Keratinocyte (primary cell): ENCODE data around the gene ZNHIT3. TPM values are rescaled to one million over a fixed set of nuclear protein-coding genes. Genes with fewer than 3 reads are reported as not detected.

Experiments used
- DNase-seq: peaks from one replicate; pipeline ENCODE4 v3.0.0-alpha.2; 2011; ENCODE audit warnings: low read depth, missing footprints, low spot score
- FAIRE-seq: peaks from 2 replicates; lab custom pipeline; 2011; peaks lifted over from hg19 to GRCh38; lab: Jason Lieb, UNC
- H2AFZ ChIP-seq: 2 replicates; pipeline ENCODE4 v1.6.0; 2012; ENCODE audit warnings: low read length, control low read depth, inconsistent platforms; ENCODE audit not compliant: control insufficient read depth
- H3K27ac ChIP-seq: 2 replicates; pipeline ENCODE4 v1.5.1; 2011; ENCODE audit warnings: low read length; ENCODE audit not compliant: control insufficient read depth, insufficient read depth
- H3K27me3 ChIP-seq: 3 replicates; pipeline ENCODE4 v1.6.0; 2011; ENCODE audit warnings: low read length; ENCODE audit not compliant: control insufficient read depth, insufficient read depth; ENCODE audit errors: extremely low read depth
- H3K36me3 ChIP-seq, 2 experiments: 2 replicates in 1 of 2; 3 replicates in 1 of 2; pipeline ENCODE4 v1.5.1; 2011; ENCODE audit warnings: low read length in 2 of 2, mild to moderate bottlenecking in 1 of 2; ENCODE audit not compliant: control insufficient read depth in 2 of 2, insufficient read depth in 2 of 2; ENCODE audit errors: extremely low read depth in 1 of 2
- H3K4me1 ChIP-seq: 3 replicates; pipeline ENCODE4 v1.5.1; 2011; ENCODE audit warnings: low read length; ENCODE audit not compliant: control insufficient read depth, insufficient read depth; ENCODE audit errors: extremely low read depth
- H3K4me2 ChIP-seq: 3 replicates; pipeline ENCODE4 v1.6.0; 2011; ENCODE audit warnings: low read depth, low read length; ENCODE audit not compliant: control insufficient read depth, insufficient read depth; ENCODE audit errors: extremely low read depth
- H3K4me3 ChIP-seq, 3 experiments: fragments of 200-600 bp in 1 of 3; sonication (generic) in 1 of 3; 2 replicates in 2 of 3; 3 replicates in 1 of 3; pipeline ENCODE4 v1.5.1; 2011 to 2016; ENCODE audit warnings: low read length in 3 of 3, mild to moderate bottlenecking in 3 of 3, control low read depth in 2 of 3, inconsistent platforms in 1 of 3, low read depth in 1 of 3, mixed read lengths in 1 of 3, mixed run types in 1 of 3, moderate library complexity in 1 of 3; ENCODE audit not compliant: control insufficient read depth in 2 of 3, insufficient read depth in 2 of 3; ENCODE audit errors: extremely low read depth in 1 of 3
- H3K79me2 ChIP-seq: 2 replicates; pipeline ENCODE4 v1.6.0; 2012; ENCODE audit warnings: low read length; ENCODE audit not compliant: control insufficient read depth, insufficient read depth
- H3K9ac ChIP-seq: 3 replicates; pipeline ENCODE4 v1.6.0; 2011; ENCODE audit warnings: low read length; ENCODE audit not compliant: control insufficient read depth, insufficient read depth; ENCODE audit errors: extremely low read depth
- H3K9me1 ChIP-seq: 3 replicates; pipeline ENCODE4 v1.6.0; 2011; ENCODE audit warnings: low read length; ENCODE audit not compliant: control insufficient read depth, insufficient read depth; ENCODE audit errors: extremely low read depth
- H3K9me3 ChIP-seq: 2 replicates; pipeline ENCODE4 v1.5.1; 2012; ENCODE audit warnings: low read depth, low read length; ENCODE audit not compliant: control insufficient read depth
- H4K20me1 ChIP-seq: 3 replicates; pipeline ENCODE4 v1.6.0; 2011; ENCODE audit warnings: low read length; ENCODE audit not compliant: control insufficient read depth, insufficient read depth; ENCODE audit errors: extremely low read depth
- EZH2 ChIP-seq: IDR thresholded peaks from one replicate; pipeline ENCODE4 v1.6.1; 2012; ENCODE audit warnings: inconsistent platforms, mild to moderate bottlenecking, low read length, moderate library complexity
- dilution Hi-C: fragments of 300-500 bp; cut with MboI; formaldehyde crosslinking; loops from one replicate; pipeline ENCODE4 v1.7.0; 2020; ENCODE audit warnings: low sequenced_read_pairs; ENCODE audit not compliant: extremely low pct_ligation_motif_present
- polyA plus RNA-seq, 5 experiments: library from polyadenylated mRNA; depleted of rRNA in 3 of 5; stranded (reverse) in 3 of 5; stranded (forward) in 1 of 5; unstranded in 1 of 5; fragments of >200 nt; gene quantifications; 1 replicate in 1 of 5; 2 replicates in 3 of 5; 3 replicates in 1 of 5; pipeline versions ENCODE4 v1.2.1 to v1.2.3, GENCODE V29; 2011 to 2012; ENCODE audit warnings: missing spikeins in 2 of 5, low read depth in 1 of 5, low replicate concordance in 1 of 5
- TF ChIP-seq, protein P1 (sequence below), 3 experiments: IDR thresholded peaks in 1 of 3; conservative IDR thresholded peaks in 1 of 3; optimal IDR thresholded peaks in 1 of 3; 2 replicates in 2 of 3; 3 replicates in 1 of 3; pipeline versions ENCODE3 to v1.5.1; 2011; ENCODE audit warnings: low read length in 3 of 3, mild to moderate bottlenecking in 3 of 3, moderate library complexity in 2 of 3, control low read depth in 1 of 3, inconsistent platforms in 1 of 3; ENCODE audit not compliant: insufficient read depth in 2 of 3; ENCODE audit errors: extremely low read depth in 1 of 3

The ZNHIT3 gene
- polyA plus RNA-seq, 1 donor (not counting 4 experiments of a cell fraction or from before 2014, with no cell fraction given), result 72.4 TPM

DNA sequence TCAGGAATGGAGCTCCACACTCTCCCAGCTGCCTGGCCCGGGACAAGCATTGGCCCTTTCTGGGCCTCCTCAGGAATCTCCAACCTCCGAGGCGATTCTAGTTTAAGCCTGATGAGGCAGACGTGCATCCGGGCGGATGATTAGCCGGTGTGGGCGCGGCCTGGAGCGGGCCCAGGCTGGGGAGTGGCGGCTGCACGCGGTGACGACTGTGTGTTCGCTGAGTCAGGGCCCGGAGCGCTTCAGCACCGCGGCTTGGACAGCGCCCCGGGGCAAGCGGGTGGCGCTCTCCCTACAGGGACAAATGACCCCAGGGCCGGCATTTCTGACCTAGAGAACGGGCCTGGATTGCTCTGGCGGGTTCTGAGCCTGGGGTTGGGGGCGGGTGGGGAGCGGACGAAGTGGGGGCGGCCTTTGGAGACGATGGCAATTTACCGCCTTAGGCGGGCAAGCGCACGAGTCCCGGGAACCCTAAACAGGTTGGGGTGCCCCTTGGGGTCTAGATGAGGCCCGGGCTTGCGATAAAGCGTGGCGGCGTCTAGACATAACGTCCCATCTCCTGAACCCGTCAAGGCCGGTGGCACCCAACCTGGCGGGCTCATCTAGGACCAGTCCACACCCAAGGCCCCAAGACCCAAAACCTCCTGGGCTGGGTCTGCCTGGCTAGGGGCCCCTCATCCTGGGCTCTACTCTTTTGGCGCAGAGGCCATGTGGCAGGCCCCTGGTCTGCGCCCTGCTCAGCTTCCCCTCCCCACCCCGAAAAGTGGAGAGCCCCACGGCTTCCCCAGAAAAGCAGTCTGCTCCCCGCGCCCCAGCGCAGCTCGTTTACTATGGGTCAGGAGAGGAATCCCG, 22.3 kb upstream of the ZNHIT3 start:
- no peak overlapping the region for H3K27ac ChIP-seq
- H3K36me3 ChIP-seq, result no peaks in the 10 kb centered on the region
- H4K20me1 ChIP-seq, result no peaks in the 10 kb centered on the region
- H3K79me2 ChIP-seq, result no peaks in the 10 kb centered on the region
- TF ChIP-seq, protein P1, sequence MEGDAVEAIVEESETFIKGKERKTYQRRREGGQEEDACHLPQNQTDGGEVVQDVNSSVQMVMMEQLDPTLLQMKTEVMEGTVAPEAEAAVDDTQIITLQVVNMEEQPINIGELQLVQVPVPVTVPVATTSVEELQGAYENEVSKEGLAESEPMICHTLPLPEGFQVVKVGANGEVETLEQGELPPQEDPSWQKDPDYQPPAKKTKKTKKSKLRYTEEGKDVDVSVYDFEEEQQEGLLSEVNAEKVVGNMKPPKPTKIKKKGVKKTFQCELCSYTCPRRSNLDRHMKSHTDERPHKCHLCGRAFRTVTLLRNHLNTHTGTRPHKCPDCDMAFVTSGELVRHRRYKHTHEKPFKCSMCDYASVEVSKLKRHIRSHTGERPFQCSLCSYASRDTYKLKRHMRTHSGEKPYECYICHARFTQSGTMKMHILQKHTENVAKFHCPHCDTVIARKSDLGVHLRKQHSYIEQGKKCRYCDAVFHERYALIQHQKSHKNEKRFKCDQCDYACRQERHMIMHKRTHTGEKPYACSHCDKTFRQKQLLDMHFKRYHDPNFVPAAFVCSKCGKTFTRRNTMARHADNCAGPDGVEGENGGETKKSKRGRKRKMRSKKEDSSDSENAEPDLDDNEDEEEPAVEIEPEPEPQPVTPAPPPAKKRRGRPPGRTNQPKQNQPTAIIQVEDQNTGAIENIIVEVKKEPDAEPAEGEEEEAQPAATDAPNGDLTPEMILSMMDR (optimal IDR thresholded peaks at IDR 0.05 in 1 of 3, IDR thresholded peaks at IDR 0.05 in 1 of 3, conservative IDR thresholded peaks at IDR 0.05 in 1 of 3; ENCODE audit: extremely low read depth in 1 of 3, insufficient read depth in 2 of 3, low read length in 3 of 3), result peak; percentile 14 to 27 (median 20)
- no peak for TF ChIP-seq EZH2
- no peak overlapping the region for H3K4me3 ChIP-seq
- H3K9ac ChIP-seq, result no peak overlapping the region
- H2AFZ ChIP-seq, result no peak overlapping the region
- no peaks in the 10 kb centered on the region for H3K9me1 ChIP-seq
- H3K27me3 ChIP-seq, result peaks cover 20% of the 10 kb centered on the region
- FAIRE-seq (no peak), DNase-seq (peak; percentile 60)
- peak overlapping the region; percentile 33 for H3K4me2 ChIP-seq
- H3K4me1 ChIP-seq, result no peaks in the 10 kb centered on the region
- dilution Hi-C loops, result no loop called here
- no peaks in the 10 kb centered on the region for H3K9me3 ChIP-seq

DNA sequence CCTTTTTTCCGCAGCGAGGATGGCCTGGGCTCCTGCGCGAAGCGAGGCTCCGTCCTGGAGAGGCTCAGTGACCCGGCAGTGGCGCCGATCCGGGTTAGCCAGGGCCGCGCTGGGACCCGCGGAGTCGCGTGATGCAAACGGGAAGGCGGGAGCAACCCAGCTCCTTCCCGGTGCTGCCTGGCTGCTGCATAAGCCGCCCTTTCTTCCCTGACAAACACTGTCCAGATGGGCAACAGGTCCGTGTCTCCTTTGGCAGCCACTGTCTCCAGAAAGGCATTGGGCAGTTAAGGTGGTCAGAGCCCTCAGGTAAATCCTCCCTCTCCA, 21.8 kb upstream of the ZNHIT3 start:
- Histone ChIP-seq H4K20me1 (no peaks in the 10 kb centered on the region), H3K27me3 (peaks cover 20% of the 10 kb centered on the region), H3K9me1 (no peaks in the 10 kb centered on the region), H3K36me3 (no peaks in the 10 kb centered on the region), H3K4me2 (no peak overlapping the region), H3K4me3 (no peak overlapping the region), H3K9ac (no peak overlapping the region), H3K9me3 (no peaks in the 10 kb centered on the region), H3K79me2 (no peaks in the 10 kb centered on the region), H3K4me1 (no peaks in the 10 kb centered on the region), H3K27ac (no peak overlapping the region), H2AFZ (no peak overlapping the region)
- no peak for DNase-seq
- FAIRE-seq, result no peak
- no peak for TF ChIP-seq EZH2
- TF ChIP-seq, protein P1 (optimal IDR thresholded peaks at IDR 0.05 in 1 of 3, IDR thresholded peaks at IDR 0.05 in 1 of 3, conservative IDR thresholded peaks at IDR 0.05 in 1 of 3; ENCODE audit: extremely low read depth in 1 of 3, insufficient read depth in 2 of 3, low read length in 3 of 3), result no peak
- dilution Hi-C loops, result no loop called here
